HG02884 (cell line): Measurements from ENCODE around the gene SCN8A.
"Not testable (repeated sequence)": the region's sequence is repeated elsewhere in the genome, so short reads cannot be mapped to it uniquely, and the experiment has no call there.

Source experiments
- ATAC-seq: cut with Tn5 transposase; IDR thresholded peaks from one replicate; pipeline ENCODE4 v1.9.1; 2021; ENCODE audit warnings: mild to moderate bottlenecking, moderate library complexity; ENCODE audit not compliant: unreplicated experiment

The SCN8A gene

DNA sequence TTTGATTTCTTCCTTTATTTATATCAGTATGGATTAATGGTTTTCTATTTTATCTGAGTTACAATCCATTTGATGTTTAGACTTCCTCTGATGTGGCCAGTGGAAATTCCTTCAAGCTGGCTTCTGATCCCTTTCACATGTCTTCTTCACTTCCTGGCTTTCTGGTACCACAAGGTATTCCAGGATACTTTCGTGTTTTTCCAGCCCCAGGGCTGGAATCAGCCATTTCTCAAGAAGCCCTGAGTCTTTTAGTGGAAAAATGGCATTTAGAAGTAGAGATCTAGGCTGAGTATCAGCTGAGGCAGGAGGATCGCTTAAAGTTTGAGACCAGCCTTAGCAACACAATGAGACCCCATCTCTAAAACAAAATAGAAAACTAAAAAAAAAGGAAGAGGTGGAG, 164.2 kb downstream of the SCN8A start:
- ATAC-seq = no peak

DNA sequence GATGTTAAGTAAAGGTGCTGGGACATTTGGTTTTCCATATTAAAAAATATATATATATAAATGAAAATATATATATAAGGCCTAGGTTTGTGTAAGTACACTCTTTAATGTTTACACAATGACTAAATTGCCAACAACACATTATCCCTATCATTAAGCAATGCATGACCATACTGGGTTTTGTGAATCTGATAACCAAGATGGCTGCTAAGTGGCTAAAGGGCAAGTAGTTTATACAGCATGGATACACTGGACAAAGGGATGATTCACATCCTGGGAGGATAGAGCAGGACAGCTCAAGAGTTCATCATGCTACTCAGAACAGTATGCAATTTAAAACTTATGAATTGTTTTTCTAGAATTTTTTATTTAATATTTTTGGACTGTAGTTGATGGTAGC, 168.1 kb downstream of the SCN8A start:
- no peak for ATAC-seq

DNA sequence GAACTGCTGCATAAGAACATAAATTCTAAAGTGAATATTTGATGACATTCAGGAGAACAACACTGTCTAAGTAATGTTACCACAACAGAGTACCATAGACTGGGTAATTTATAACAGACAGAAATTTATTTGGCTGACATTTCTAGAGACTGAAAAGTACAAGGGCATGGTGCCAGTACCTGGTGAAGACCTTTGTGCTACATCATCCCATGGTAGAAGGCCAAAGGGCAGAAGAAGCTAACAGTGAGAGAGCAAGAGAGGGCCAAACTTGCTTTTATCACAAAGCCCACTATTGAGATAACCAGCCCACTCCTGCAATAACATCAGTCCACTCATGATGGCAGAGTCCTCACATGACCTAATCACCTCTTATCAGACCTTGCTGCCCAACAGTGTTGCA, 168.7 kb downstream of the SCN8A start:
- ATAC-seq = no peak

DNA sequence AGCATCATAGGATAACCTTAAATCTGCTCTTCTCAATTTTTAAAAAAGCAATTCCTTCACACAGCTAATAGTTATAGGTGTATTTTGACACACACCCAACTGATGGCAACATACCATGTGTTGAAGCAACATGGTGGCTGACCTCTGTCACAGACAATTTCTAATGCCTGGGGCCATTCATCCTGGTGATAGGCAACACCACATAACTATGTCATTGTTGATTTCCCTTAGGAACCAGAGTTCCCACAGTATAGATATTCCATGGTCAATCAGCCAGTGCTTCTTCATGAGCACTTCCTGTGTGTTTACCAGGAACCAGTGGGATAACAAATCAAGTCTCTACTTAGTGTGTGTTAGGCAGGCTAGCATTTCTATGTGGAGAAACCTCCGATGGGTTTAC, 169.2 kb downstream of the SCN8A start:
- ATAC-seq = no peak

- ATAC-seq = no peak
Observed at GRCh38 chr12:51763743-51764142, 172.7 kb downstream of the SCN8A start.

DNA sequence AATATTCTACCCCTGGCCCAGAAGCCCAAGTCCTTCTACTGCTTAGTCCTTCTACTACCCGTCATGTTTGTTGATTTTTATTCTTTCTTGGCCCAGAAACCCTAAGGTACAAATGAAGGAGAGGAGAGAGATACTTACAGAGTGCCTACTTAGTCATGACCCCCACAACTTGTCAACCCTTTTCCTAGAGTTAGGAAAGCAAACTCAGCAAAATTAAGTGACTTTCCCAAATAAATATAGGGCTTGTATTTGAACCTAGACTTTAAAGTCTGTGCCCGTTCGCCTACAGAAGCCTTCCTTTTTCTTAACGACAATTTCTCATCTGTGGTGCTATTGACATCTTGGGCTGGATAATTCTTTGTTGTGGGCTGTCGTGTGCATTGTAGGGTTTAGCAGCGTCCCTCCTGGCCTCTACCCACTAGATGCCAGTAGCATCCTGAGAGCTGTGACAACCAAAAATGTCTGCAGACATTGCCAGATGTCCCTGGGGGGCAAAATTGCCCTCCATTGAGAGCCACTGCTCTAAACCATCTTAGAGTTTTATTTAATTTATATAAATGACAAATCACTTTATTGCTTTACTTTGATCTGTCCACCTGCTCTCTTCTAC, 175.1 kb downstream of the SCN8A start:
- ATAC-seq = no peak

DNA sequence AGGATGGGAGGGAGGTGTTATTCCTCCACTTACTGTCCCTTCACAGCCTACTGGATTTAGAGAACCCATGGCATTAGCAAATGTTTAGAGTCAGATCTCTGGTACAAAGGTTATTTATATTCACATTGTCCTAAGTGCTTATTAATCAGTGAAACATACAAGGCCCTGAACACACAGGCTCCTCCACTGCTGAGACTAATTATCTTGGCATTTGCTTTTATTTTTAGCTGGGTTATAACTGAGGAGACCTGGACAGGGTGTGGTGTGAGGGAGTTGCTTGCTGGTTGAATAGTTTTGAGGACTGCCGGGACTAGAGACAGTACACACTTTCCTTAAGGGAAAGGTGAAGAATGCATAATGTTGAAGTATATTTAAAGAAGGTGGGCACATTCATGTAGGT, 180.0 kb downstream of the SCN8A start:
- no peak for ATAC-seq

DNA sequence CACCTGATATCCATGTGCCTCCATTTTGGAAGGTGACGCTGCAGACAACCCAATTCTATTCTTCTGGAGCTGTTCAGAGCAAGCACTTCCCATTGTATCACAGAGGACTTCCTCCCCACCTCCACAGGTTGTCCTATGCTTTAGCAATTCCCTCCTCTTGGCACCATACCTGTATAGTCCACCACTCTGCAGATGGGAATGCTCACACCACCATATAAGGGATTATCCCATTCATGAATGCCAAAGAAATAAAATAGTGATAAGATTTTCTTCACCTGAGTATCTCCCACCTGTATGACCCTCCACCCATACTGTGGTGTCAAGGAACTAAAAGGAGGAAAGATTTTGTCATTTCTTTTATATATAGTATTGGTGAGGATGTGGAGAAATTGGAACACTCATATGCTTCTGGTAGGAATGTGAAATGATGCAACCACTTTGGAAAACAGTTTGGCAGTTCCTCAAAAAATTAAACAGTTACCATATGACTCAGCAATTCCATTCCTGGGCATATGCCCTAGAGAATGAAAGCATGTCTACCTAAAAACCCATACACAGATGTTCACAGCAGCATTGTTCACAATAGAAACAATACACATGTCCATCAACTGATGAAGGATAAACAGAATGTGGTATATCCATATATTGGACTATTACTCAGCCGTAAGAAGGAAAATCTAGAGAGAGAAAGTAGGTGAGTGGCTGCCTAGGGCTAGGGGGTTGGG, 182.3 kb downstream of the SCN8A start:
- no peak for ATAC-seq

DNA sequence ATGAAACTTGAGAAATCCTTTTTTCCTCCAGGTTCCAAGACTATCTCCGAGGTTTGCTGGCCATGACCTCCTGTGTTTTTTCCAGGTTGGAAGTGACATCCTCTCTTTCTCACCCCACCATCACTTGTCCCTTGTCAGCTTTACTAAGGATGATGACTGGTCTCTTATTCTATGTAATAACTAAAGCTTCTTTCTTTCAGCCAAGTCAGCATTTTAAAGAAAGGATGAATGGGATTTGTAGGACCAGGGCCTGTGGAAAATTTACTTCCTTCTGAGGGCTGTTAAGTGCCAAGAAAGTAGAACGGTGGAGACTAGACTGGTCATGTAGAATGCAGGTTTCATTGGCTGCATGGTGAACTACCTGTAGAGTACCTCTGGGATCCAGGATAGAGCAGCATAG, 183.9 kb downstream of the SCN8A start:
- ATAC-seq = no peak

DNA sequence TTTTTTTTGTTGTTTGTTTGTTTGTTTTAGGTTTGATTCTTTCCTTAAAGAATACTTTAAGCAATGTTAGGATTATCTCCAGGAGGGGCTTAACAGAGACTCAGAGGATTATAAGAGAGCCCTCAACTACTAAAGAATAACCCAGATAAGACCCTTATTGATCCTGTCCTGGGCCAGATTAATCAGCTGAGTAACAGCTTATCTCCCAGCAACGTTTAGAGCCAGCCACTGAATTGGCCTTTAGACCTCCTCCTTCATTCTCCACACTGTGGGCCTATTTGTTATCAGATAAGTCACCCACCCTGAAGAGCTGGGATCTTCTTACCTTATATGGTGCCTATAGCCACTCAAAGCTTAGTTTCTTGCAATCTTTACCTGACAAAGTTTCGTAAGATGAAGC, 186.4 kb downstream of the SCN8A start:
- no peak for ATAC-seq

- no peak for ATAC-seq
Observed at GRCh38 chr12:51777973-51778372, 186.9 kb downstream of the SCN8A start.

DNA sequence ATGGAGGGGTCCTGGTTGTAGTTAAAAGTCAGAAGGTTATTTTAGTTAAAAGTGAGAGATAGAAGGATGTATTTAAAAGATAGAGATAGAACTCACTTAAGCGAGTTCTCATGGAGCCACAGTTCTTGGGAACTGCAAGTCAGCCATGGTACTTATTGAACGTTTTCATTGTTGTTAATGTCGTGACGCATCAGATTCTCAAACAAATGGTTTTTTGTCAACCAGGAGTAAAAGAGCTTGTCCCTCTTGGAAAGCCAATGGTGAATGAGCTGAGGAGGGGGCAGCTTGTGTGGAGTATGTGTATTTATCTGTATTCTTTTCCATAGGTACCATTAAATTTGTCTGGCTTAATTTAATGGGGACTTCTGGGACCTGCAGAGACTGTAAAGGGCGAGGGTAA, 188.8 kb downstream of the SCN8A start:
- no peak for ATAC-seq

DNA sequence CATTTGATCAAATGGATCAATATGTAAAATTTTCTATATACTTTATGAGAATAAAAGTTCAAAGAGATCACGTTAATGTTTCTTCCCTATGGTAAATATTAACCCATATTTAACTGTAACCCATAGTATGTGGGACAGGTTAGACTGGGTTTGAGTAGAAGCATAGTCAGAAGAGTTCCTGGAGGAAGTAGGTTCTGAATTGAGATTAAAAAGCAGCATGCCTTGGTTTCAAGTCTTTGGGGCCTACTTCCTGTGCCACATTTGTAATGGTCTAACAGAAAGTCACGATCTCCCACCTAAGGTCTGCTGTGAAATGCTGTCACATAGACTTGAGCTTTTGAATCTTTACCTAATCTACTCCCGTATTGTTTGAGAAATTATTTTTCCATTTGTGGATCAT, 193.7 kb downstream of the SCN8A start:
- no peak for ATAC-seq

- no peak for ATAC-seq
Observed at GRCh38 chr12:51785906-51786305, 194.9 kb downstream of the SCN8A start.

DNA sequence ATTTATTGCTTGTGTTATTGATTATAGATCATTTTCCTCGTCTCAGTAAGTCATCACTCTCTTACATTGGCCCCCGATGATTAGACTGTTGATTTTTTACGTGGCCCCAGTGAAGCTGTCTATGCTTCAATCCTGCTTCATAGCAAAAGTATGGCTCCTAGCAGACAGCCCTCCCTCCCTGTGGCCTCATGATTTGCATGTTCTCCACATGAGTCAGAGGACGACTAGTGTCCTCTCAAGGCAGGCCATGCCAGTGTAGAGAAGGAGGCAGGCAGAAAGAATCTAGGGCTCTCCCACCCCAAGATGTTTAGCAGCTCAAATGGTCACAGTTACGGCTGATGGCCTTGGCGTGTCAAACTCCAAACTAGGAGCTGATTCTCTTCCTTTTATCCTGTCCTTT, 197.8 kb downstream of the SCN8A start:
- ATAC-seq = no peak

- ATAC-seq = no peak
Observed at GRCh38 chr12:51792417-51792816, 201.4 kb downstream of the SCN8A start.

- no peak for ATAC-seq
Observed at GRCh38 chr12:51793201-51793600, 202.2 kb downstream of the SCN8A start.

- ATAC-seq = no peak
Observed at GRCh38 chr12:51797301-51797700, 206.3 kb downstream of the SCN8A start.

- ATAC-seq = not testable (repeated sequence)
Observed at GRCh38 chr12:51798051-51798450, 207.0 kb downstream of the SCN8A start.

DNA sequence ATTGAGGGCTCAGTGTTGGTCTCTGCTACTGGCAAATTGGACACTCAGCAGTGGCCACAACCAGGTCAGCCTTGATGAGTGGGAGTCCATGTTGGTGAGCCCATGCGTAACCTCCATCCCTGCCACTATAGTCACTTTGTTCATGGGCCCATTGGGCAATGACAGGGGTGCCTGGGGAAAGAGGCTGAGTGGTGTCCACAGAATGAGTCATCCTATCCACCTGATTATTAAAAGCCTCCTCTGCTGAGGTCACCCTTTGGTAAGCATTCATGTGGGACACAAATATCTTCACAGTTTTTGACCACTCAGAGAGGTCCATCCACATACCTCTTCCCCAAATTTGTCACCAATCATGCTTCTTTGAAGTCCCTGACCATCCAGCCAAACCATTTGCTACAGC, 207.5 kb downstream of the SCN8A start:
- no peak for ATAC-seq

- no peak for ATAC-seq
Observed at GRCh38 chr12:51801027-51801426, 210.0 kb downstream of the SCN8A start.

GRCh38 chr12:51806896-51807295, 215.9 kb downstream of the SCN8A start:
- ATAC-seq = no peak

DNA sequence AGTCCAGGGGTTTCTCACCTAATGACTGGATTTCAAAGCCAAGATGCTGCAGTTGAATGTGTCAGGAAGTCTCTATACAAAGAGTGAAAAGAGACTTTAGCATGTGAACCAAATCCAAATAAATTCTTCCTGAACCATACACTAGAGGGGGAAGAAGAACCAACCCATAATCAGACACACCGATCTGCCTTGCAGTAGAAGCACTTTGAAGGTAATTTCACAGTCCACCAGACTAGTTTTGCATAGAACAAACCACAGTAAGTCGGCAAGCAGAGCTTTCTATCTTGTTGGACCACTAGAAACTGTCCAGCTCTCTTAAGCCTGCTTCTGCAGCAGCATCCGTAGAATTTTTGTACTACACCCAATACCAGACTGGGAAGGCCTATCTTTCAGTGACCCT, 218.2 kb downstream of the SCN8A start:
- no peak for ATAC-seq
